ENCODE data around the gene SYNGR3. TPM values are rescaled to one million over a fixed set of nuclear protein-coding genes. Genes with fewer than 3 reads are reported as not detected.

The SYNGR3 gene
- total and polyA plus RNA-seq, 7 experiments from 2014 or later, result 0.49 to 8.8 (median 0.92) TPM

DNA sequence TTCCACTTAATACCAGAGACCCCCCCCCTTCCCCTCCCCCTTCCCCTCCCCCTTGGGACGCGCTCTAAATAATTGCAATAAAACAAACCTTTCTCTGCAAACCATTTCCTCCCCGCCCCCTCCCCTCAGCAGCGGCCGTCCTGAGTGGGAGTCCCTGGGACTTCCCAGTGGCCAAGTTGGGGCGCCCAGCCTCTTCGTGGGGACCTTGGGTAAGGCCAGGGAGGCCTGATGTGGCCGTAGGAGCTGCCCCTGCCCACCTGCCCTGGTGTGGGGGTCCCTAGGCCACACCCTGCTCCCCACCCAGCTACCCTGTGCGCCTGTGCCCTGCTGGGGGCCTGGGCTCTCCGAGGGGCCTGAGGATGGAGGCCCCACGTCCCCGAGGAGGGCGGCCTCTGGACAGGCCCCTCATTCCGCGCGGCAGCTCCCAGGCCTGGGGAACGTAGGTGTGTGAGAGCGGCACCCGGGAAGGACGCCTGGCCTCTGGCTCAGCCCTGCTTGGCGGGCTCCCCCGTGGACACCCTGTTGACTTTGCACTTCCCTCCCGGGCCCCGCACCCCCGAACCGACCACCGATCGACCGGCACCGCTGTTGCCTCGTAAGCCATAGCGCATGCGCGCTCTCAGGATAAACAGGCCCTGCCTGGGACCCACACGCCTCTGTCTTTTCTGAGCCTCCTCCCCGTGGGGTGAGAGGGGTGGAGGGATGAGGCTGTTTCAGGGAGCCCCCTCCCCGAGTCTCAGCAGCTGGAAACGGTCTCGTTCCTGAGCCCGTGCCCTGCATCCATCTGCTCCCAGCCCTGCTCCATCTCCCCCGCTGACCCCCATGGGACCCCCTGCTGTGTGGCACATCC is 48.8 kb downstream of the SYNGR3 start:
- no peaks in the 10 kb centered on the region for H3K4me1 ChIP-seq (ENCODE audit: control insufficient read depth in 2 of 2, insufficient read depth in 2 of 2, low read length in 2 of 2)
- ATAC-seq (no peak), DNase-seq (no peak)
- Mint-ChIP-seq H3K9me3 (peaks cover 0 to 1% (median 0%) of the 10 kb centered on the region in 11 donors), H3K36me3 (no peaks in the 10 kb centered on the region), H3K27me3 (no peaks in the 10 kb centered on the region), H3K4me3 (no peak overlapping the region), H3K27ac (no peak overlapping the region), H3K4me1 (peaks cover 0 to 2% (median 0%) of the 10 kb centered on the region in 7 donors)
- POLR2A ChIA-PET, result interaction anchor here (2.2 kb wide), 1 partner anchor 117 kb away, joined by 5 read pairs; the partner anchor contains the start of gene TRAF7
- no peaks in the 10 kb centered on the region for H3K9me3 ChIP-seq (ENCODE audit: control insufficient read depth in 2 of 3, low read length in 3 of 3)
- no peak overlapping the region for H3K4me3 ChIP-seq (ENCODE audit: low read length)
- H3K36me3 ChIP-seq (ENCODE audit: control insufficient read depth in 2 of 3, insufficient read depth in 3 of 3, low read length in 3 of 3), result peaks cover 0 to 4% (median 0%) of the 10 kb centered on the region in 3 experiments
- no peaks in the 10 kb centered on the region for H3K27me3 ChIP-seq (ENCODE audit: control insufficient read depth in 2 of 2, insufficient read depth in 2 of 2, low read length in 2 of 2)
- H3K27ac ChIP-seq (ENCODE audit: low read depth, low read length), result no peak overlapping the region
- intact Hi-C loops (cut with micrococcal nuclease), result no loop called here
- CTCF ChIA-PET, result no interaction called here

DNA sequence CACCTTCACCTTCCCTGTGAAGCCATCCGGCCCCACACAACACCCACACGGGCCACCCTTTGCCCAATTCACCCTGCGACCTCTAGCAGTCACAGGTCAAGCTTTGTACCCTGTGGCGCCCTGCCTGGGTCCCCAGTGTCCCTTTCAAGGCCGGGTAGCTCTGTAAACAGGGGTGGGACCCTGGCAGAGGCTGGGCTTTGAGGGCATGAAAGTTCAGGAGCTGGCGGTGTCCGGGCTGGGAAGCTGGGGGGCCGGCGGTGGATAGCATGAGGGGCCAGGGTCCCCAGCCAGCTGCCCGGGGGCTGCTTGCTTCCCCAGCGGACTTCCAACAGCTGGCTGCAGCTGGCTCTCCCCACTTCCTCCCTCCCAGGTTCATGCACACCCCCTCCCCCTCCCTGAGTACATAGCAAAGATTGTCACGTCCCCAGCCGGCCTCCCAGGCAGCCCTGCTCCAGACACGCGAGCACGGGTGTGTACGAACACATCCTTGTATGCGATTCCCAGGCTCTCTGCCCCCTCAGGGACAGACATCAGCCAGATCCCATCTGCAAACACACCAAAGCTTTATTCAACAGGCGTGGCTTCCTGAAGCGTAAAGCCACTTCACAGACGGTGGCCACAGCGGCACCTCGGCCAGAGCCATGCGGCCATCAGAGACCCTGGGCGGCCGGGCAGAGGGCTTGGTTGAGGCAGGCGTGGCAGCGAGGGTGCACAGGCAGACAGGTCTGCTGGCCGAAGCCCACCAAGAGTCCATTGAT is 49.7 kb downstream of the SYNGR3 start:
- no peaks in the 10 kb centered on the region for H3K4me1 ChIP-seq (ENCODE audit: control insufficient read depth in 2 of 2, insufficient read depth in 2 of 2, low read length in 2 of 2)
- peaks cover 0 to 4% (median 0%) of the 10 kb centered on the region in 3 experiments for H3K36me3 ChIP-seq (ENCODE audit: control insufficient read depth in 2 of 3, insufficient read depth in 3 of 3, low read length in 3 of 3)
- no peak overlapping the region for H3K4me3 ChIP-seq (ENCODE audit: low read length)
- CTCF ChIA-PET, result interaction anchor here (0.8 kb wide), 1 partner anchor 8 kb away, joined by 3 read pairs; the partner anchor contains the start of genes NTHL1 and TSC2
- no peak overlapping the region for H3K27ac ChIP-seq (ENCODE audit: low read depth, low read length)
- H3K4me1 Mint-ChIP-seq, result peaks cover 0 to 3% (median 0%) of the 10 kb centered on the region in 7 donors
- H3K4me3 Mint-ChIP-seq, result no peak overlapping the region
- no peaks in the 10 kb centered on the region for H3K9me3 ChIP-seq (ENCODE audit: control insufficient read depth in 2 of 3, low read length in 3 of 3)
- no peaks in the 10 kb centered on the region for H3K27me3 Mint-ChIP-seq
- H3K27ac Mint-ChIP-seq, result peak overlapping the region in 1 of 9 donors; percentile 29
- intact Hi-C loops (cut with micrococcal nuclease), result no loop called here
- H3K36me3 Mint-ChIP-seq, result no peaks in the 10 kb centered on the region
- ATAC-seq (no peak), DNase-seq (no peak)
- no peaks in the 10 kb centered on the region for H3K27me3 ChIP-seq (ENCODE audit: control insufficient read depth in 2 of 2, insufficient read depth in 2 of 2, low read length in 2 of 2)
- POLR2A ChIA-PET, result interaction anchor here (2.2 kb wide), 1 partner anchor 116 kb away, joined by 5 read pairs; the partner anchor contains the start of gene TRAF7
- H3K9me3 Mint-ChIP-seq, result peaks cover 0 to 1% (median 0%) of the 10 kb centered on the region in 11 donors

DNA sequence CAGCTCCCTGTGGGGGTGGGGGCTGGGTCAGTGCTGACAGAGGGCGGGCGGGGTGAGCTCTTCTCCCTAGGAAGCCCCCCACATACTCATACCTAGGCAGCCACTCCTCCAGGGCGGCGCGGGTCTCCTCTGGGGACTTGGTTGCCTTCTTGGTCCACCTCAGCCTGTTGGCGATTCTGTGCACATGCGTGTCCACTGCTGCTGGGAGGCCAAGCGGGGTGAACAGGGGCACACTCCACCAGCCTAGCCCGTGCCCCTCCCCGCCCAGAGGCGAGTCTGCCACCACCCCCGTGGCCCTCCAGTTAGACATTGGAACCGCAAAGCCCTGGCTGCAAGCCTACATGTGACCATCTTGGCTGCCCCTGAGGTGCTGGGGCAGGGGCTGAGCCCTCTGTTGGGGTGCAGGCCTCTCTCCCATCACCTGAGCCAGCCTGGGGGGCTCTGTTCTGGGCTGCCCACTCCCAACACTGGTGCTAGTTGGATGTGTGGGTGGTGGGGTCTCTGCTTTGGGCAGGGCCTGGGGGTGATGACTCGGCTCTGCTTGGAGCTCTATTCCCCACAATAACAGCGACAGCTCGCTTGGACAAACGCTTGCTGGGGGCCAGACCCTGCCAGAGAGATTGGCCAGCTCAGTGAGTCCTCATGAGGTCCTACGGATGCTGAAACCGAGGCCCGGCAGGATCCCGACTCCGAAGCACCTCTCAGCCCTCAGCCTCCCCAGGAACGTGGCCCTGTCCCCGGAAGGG is 50.4 kb downstream of the SYNGR3 start:
- ATAC-seq (no peak), DNase-seq (no peak)
- Mint-ChIP-seq H3K36me3 (no peaks in the 10 kb centered on the region), H3K9me3 (peaks cover 0 to 1% (median 0%) of the 10 kb centered on the region in 11 donors), H3K4me1 (peaks cover 0 to 2% (median 0%) of the 10 kb centered on the region in 7 donors), H3K27me3 (no peaks in the 10 kb centered on the region), H3K4me3 (no peak overlapping the region), H3K27ac (no peak overlapping the region)
- intact Hi-C loops (cut with micrococcal nuclease), result no loop called here
- ChIA-PET POLR2A (no interaction called here), CTCF (interaction anchor here (0.8 kb wide), 1 partner anchor 8 kb away, joined by 3 read pairs; the partner anchor contains the start of genes NTHL1 and TSC2)
- Histone ChIP-seq H3K27me3 (ENCODE audit: control insufficient read depth in 2 of 2, insufficient read depth in 2 of 2, low read length in 2 of 2) (no peaks in the 10 kb centered on the region), H3K36me3 (ENCODE audit: control insufficient read depth in 2 of 3, insufficient read depth in 3 of 3, low read length in 3 of 3) (peaks cover 0 to 4% (median 0%) of the 10 kb centered on the region in 3 experiments), H3K4me3 (ENCODE audit: low read length) (no peak overlapping the region), H3K9me3 (ENCODE audit: control insufficient read depth in 2 of 3, low read length in 3 of 3) (no peaks in the 10 kb centered on the region), H3K4me1 (ENCODE audit: control insufficient read depth in 2 of 2, insufficient read depth in 2 of 2, low read length in 2 of 2) (no peaks in the 10 kb centered on the region), H3K27ac (ENCODE audit: low read depth, low read length) (no peak overlapping the region)

DNA sequence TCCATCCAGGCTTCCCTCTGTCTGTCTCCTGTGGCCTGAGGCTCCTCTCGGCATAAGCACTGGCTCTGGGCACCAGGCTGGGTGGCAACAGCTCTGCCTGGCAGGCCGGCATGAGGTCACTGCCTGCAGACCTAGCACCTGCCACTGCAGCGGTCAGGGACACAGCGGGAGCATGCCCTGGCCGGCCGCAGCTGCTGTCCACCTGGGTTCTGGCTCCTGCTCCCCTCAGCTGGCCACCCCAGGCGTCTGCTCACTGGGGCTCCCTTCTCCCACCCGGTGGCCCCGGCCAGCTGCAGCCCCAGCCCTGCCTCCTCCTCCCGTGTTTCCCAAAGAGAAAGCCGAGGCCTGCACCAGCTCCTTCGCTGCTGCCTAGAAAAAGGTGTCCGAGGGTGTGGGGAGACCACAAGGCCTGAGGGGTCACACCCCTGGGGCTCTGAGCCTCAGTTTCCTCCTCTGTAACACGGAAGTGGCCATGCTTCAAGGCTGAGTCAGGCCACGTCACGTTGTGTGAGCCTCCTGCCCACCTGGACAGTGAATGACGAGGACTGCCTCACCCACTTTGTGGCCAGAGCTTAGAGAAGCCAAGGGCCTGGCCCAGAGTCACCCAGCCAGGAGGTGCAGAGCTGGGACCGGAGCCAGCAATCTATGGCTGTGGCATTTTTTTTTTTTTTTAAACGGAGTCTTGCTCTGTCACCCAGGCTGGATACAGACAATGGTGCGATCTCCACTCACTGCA is 51.2 kb downstream of the SYNGR3 start:
- Histone ChIP-seq H3K27ac (ENCODE audit: low read depth, low read length) (no peak overlapping the region), H3K36me3 (ENCODE audit: control insufficient read depth in 2 of 3, insufficient read depth in 3 of 3, low read length in 3 of 3) (peaks cover 0 to 4% (median 0%) of the 10 kb centered on the region in 3 experiments), H3K4me3 (ENCODE audit: low read length) (no peak overlapping the region), H3K9me3 (ENCODE audit: control insufficient read depth in 2 of 3, low read length in 3 of 3) (no peaks in the 10 kb centered on the region), H3K27me3 (ENCODE audit: control insufficient read depth in 2 of 2, insufficient read depth in 2 of 2, low read length in 2 of 2) (no peaks in the 10 kb centered on the region), H3K4me1 (ENCODE audit: control insufficient read depth in 2 of 2, insufficient read depth in 2 of 2, low read length in 2 of 2) (no peaks in the 10 kb centered on the region)
- CTCF ChIA-PET, result interaction anchor here (0.7 to 0.8 kb wide), 2 partner anchors 17 to 86 kb away, joined by 3 to 4 read pairs; no protein-coding TSS in a partner anchor
- intact Hi-C loops (cut with micrococcal nuclease), result no loop called here
- no peak for ATAC-seq
- POLR2A ChIA-PET, result no interaction called here
- H3K27me3 Mint-ChIP-seq, result no peaks in the 10 kb centered on the region
- H3K4me1 Mint-ChIP-seq, result peaks cover 0 to 2% (median 0%) of the 10 kb centered on the region in 7 donors
- peaks cover 0 to 1% (median 0%) of the 10 kb centered on the region in 11 donors for H3K9me3 Mint-ChIP-seq
- no peak overlapping the region for H3K4me3 Mint-ChIP-seq
- no peak overlapping the region for H3K27ac Mint-ChIP-seq
- H3K36me3 Mint-ChIP-seq, result no peaks in the 10 kb centered on the region
- no peak for DNase-seq

DNA sequence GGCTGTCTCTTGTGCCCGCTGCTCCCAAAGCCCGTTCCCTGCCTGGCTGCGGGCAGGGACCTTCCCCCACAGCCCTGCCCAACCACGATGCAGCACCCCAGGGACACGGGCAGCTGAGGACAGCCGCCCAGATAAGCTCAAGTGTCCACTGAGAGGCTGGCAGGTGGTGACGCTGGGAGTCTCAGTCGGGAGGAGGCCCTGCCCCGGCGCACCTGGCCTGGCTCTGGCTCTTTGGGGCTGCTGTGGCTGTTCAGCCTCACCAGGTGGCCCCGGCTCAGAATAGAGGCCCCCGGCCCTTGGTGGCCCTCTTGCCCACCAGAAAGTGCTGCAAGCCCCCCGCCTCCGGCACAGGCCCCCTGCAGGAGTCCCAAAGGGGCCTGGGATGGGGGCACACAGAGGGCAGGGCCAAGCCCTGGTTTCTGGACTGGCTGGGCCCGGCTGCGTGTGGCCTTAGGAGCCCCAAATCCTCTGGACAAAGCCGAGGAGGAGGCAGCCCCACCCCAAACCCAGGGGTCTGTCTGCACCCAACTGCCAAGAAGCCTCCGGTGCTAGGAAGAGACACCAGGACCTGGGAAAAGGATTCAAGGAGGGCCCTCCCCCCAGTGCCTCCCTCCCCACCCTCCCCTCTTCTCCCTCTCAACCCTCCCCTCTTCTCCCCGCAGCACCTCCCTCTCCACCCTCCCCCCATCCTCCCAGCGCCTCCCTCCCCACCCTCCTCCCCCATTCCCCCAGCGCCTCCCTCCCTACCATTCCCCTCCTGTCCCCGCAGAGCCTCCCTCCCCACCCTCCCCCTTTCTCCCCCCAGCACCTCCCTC is 52.6 kb downstream of the SYNGR3 start:
- CTCF ChIA-PET, result no interaction called here
- no peak overlapping the region for H3K4me3 Mint-ChIP-seq
- peaks cover 0 to 4% (median 0%) of the 10 kb centered on the region in 3 experiments for H3K36me3 ChIP-seq (ENCODE audit: control insufficient read depth in 2 of 3, insufficient read depth in 3 of 3, low read length in 3 of 3)

More for the DNA sequence above, 52.6 kb downstream of the SYNGR3 start:
- H3K9me3 ChIP-seq (ENCODE audit: control insufficient read depth in 2 of 3, low read length in 3 of 3), result no peaks in the 10 kb centered on the region
- H3K27ac ChIP-seq (ENCODE audit: low read depth, low read length), result no peak overlapping the region
- peaks cover 0 to 5% of the 10 kb centered on the region in 2 donors for H3K4me1 ChIP-seq (ENCODE audit: control insufficient read depth in 2 of 2, insufficient read depth in 2 of 2, low read length in 2 of 2)
- DNase-seq (no peak), ATAC-seq (no peak)
- POLR2A ChIA-PET, result no interaction called here
- Mint-ChIP-seq H3K27ac (no peak overlapping the region), H3K4me1 (peaks cover 5 to 11% (median 8%) of the 10 kb centered on the region in 7 donors), H3K36me3 (no peaks in the 10 kb centered on the region), H3K27me3 (no peaks in the 10 kb centered on the region), H3K9me3 (peaks cover 0 to 1% (median 0%) of the 10 kb centered on the region in 11 donors)
- H3K27me3 ChIP-seq (ENCODE audit: control insufficient read depth in 2 of 2, insufficient read depth in 2 of 2, low read length in 2 of 2), result no peaks in the 10 kb centered on the region
- H3K4me3 ChIP-seq (ENCODE audit: low read length), result no peak overlapping the region
- intact Hi-C loops (cut with micrococcal nuclease), result no loop called here
